Upper lobe of left lung (tissue), 6 donors: ENCODE measurements around the gene EBF4. TPM values are rescaled to one million over a fixed set of nuclear protein-coding genes. Genes with fewer than 3 reads are reported as not detected.

Experiments
- ATAC-seq, 2 donors: fragments of 200-7000 bp; cut with Tn5 transposase; one replicate each; pipeline ENCODE4 v1.9.1; 2022; ENCODE audit warnings: mild to moderate bottlenecking in 2 of 2, moderate library complexity in 2 of 2; ENCODE audit not compliant: low FRiP score in 2 of 2
- DNase-seq, 2 donors: peaks; one replicate each; pipeline ENCODE4 v3.0.0-alpha.2; 2019 to 2020
- H3K27ac ChIP-seq, 4 donors: fragments of 200-600 bp; sonication (generic); one replicate each; pipeline ENCODE4 v1.5.1; 2016 to 2019
- H3K27me3 ChIP-seq, 4 donors: fragments of 200-600 bp; sonication (generic); one replicate each; pipeline ENCODE4 v1.5.1; 2017 to 2019
- H3K36me3 ChIP-seq, 4 donors: fragments of 200-600 bp; sonication (generic); one replicate each; pipeline ENCODE4 v1.5.1; 2016 to 2019
- H3K4me1 ChIP-seq, 4 donors: fragments of 200-600 bp; sonication (generic); one replicate each; pipeline ENCODE4 v1.5.1; 2018 to 2019
- H3K4me3 ChIP-seq, 4 donors: fragments of 200-600 bp; sonication (generic); one replicate each; pipeline ENCODE4 v1.5.1; 2017 to 2019; ENCODE audit warnings: mild to moderate bottlenecking in 2 of 4, moderate library complexity in 1 of 4
- H3K9me3 ChIP-seq, 4 donors: fragments of 200-600 bp; sonication (generic); one replicate each; pipeline ENCODE4 v1.5.1; 2018 to 2019
- CTCF ChIP-seq, 6 experiments: fragments of 450-650 bp in 4 of 6; fragments of 200-600 bp in 2 of 6; sonication (generic) in 2 of 6; IDR thresholded peaks; one replicate each; pipeline ENCODE4 v1.5.1; 2016 to 2019; ENCODE audit warnings: antibody characterized with exemption in 6 of 6
- EP300 ChIP-seq, 4 donors: sonication (generic); formaldehyde crosslinking; IDR thresholded peaks; one replicate each; pipeline ENCODE4 v1.5.1; 2017; ENCODE audit warnings: antibody characterized with exemption in 4 of 4, control low read depth in 2 of 4
- POLR2A ChIP-seq, 4 donors: fragments of 450-650 bp; IDR thresholded peaks; one replicate each; pipeline ENCODE4 v1.5.1; 2016 to 2017; ENCODE audit warnings: antibody characterized with exemption in 4 of 4, mild to moderate bottlenecking in 2 of 4
- POLR2AphosphoS5 ChIP-seq, 2 donors: sonication (generic); formaldehyde crosslinking; IDR thresholded peaks; one replicate each; pipeline ENCODE4 v1.5.1; 2017; ENCODE audit warnings: antibody characterized with exemption in 2 of 2
- WGBS, 2 donors: methylation state at CpG; one replicate each; pipeline ENCODE4 v1.1.5; 2017 to 2018; 5-methylcytosine and 5-hydroxymethylcytosine counted together
- total RNA-seq, 6 donors: library from RNA; depleted of rRNA in 4 of 6; stranded (reverse); fragments of >200 nt in 4 of 6; gene quantifications; one replicate each; pipeline versions ENCODE4 v1.1.0 to v1.2.1, GENCODE V29; 2016 to 2021
- donor health status: DM: no; HTN: no; CAD: no; lungs with moderate emphysema.
- donor health status: DM: no; HTN: yes; CAD: no; lungs with severe emphysema.

EBF4 gene
- total RNA-seq, 6 donors from 2014 or later: 7.8 to 23.7 (median 12.9) TPM

DNA sequence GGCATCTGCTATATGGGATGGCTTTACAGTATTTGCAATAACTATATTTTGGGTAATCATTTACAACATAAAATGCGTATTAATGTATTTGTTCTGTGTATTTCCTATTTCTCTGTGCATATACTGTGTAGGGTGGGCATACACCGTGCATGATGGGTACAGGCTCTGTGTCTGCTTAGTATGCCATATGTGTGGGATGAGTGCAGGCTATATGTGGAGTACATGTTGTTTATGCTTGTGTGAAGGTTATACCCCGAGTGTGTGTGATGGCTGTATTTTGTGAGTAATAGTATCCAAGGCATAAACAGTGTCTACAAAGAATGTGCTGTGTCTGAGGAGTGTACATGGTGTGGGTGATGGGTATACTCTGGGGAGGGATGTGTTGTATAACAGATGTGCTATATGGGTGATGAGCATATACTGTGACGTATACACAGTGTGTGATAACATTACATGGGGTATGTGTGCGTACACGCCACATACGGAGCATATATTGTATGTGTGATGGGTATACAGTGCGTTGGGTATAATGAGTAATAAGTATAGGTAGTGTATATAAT, 55.2 kb downstream of the EBF4 start:
- TF ChIP-seq CTCF (IDR thresholded peaks at IDR 0.05) (no peak), POLR2A (IDR thresholded peaks at IDR 0.05) (no peak), EP300 (IDR thresholded peaks at IDR 0.05) (no peak), POLR2AphosphoS5 (IDR thresholded peaks at IDR 0.05) (no peak)
- 90 to 91% methylated on average over 8 of the region's 8 CpGs for WGBS, 2 donors
- Histone ChIP-seq H3K36me3 (no peaks in the 10 kb centered on the region), H3K4me1 (peaks cover 19 to 37% (median 25%) of the 10 kb centered on the region in 4 donors), H3K4me3 (no peak overlapping the region), H3K27ac (no peak overlapping the region), H3K27me3 (peaks cover 0 to 11% (median 1%) of the 10 kb centered on the region in 4 donors), H3K9me3 (no peaks in the 10 kb centered on the region)
- no peak for ATAC-seq
- DNase-seq: no peak

GRCh38 chr20:2748551-2749342, 56.2 kb downstream of the EBF4 start:
- Histone ChIP-seq H3K9me3 (no peaks in the 10 kb centered on the region), H3K27ac (no peak overlapping the region), H3K4me1 (peaks cover 23 to 36% (median 31%) of the 10 kb centered on the region in 4 donors), H3K27me3 (peaks cover 0 to 14% (median 1%) of the 10 kb centered on the region in 4 donors), H3K4me3 (no peak overlapping the region), H3K36me3 (no peaks in the 10 kb centered on the region)
- DNase-seq: no peak
- TF ChIP-seq POLR2AphosphoS5 (IDR thresholded peaks at IDR 0.05): no peak
- no peak for TF ChIP-seq CTCF (IDR thresholded peaks at IDR 0.05)
- no peak for TF ChIP-seq EP300 (IDR thresholded peaks at IDR 0.05)
- TF ChIP-seq POLR2A (IDR thresholded peaks at IDR 0.05): no peak
- no peak for ATAC-seq
- 63 to 72% methylated on average over 10 of the region's 10 CpGs for WGBS, 2 donors

DNA sequence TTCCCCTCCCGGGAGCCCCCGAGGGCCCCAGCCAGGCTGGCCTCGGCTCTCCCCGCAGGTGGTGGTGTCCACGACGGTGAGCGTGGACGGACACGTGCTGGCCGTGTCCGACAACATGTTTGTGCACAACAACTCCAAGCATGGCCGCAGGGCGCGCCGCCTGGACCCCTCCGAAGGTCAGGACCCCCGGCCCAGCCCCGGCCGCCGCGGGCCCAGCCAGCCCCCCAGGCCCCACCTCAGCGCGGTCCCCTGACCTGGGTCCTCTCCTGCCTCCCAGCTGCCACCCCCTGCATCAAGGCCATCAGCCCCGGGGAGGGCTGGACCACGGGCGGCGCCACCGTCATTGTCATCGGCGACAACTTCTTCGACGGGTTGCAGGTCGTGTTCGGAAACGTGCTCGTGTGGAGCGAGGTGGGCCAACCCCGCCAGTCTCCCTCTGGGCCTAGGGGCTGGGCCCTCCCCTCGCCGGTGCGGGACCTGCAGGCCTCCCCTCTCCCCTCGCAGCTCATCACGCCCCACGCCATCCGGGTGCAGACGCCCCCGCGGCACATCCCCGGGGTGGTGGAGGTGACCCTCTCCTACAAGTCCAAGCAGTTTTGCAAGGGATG, 56.9 kb downstream of the EBF4 start:
- TF ChIP-seq POLR2A (IDR thresholded peaks at IDR 0.05) (no peak), EP300 (IDR thresholded peaks at IDR 0.05) (no peak), CTCF (IDR thresholded peaks at IDR 0.05) (no peak), POLR2AphosphoS5 (IDR thresholded peaks at IDR 0.05) (no peak)
- DNase-seq: peak in 1 of 2 donors; percentile 87
- ATAC-seq: no peak
- Histone ChIP-seq H3K27ac (no peak overlapping the region), H3K36me3 (no peaks in the 10 kb centered on the region), H3K27me3 (peaks cover 0 to 14% (median 1%) of the 10 kb centered on the region in 4 donors), H3K4me1 (peaks cover 23 to 36% (median 31%) of the 10 kb centered on the region in 4 donors), H3K4me3 (no peak overlapping the region), H3K9me3 (no peaks in the 10 kb centered on the region)
- 60 to 61% methylated on average over 1 to 44 of the region's 49 CpGs for WGBS, 2 donors

- no peak overlapping the region for H3K27ac ChIP-seq
- DNase-seq (no peak), ATAC-seq (no peak)
- no peaks in the 10 kb centered on the region for H3K36me3 ChIP-seq
- H3K4me1 ChIP-seq: peaks cover 23 to 36% (median 31%) of the 10 kb centered on the region in 4 donors
- peaks cover 0 to 14% (median 1%) of the 10 kb centered on the region in 4 donors for H3K27me3 ChIP-seq
- TF ChIP-seq POLR2AphosphoS5 (IDR thresholded peaks at IDR 0.05) (no peak), POLR2A (IDR thresholded peaks at IDR 0.05) (no peak), EP300 (IDR thresholded peaks at IDR 0.05) (no peak), CTCF (IDR thresholded peaks at IDR 0.05) (no peak)
- no peaks in the 10 kb centered on the region for H3K9me3 ChIP-seq
- H3K4me3 ChIP-seq: no peak overlapping the region
- 39 to 41% methylated on average over 22 to 30 of the region's 30 CpGs for WGBS, 2 donors
Observed at GRCh38 chr20:2749951-2750490, 57.4 kb downstream of the EBF4 start.
